Measurements from ENCODE around the gene SLC16A5.

DNA sequence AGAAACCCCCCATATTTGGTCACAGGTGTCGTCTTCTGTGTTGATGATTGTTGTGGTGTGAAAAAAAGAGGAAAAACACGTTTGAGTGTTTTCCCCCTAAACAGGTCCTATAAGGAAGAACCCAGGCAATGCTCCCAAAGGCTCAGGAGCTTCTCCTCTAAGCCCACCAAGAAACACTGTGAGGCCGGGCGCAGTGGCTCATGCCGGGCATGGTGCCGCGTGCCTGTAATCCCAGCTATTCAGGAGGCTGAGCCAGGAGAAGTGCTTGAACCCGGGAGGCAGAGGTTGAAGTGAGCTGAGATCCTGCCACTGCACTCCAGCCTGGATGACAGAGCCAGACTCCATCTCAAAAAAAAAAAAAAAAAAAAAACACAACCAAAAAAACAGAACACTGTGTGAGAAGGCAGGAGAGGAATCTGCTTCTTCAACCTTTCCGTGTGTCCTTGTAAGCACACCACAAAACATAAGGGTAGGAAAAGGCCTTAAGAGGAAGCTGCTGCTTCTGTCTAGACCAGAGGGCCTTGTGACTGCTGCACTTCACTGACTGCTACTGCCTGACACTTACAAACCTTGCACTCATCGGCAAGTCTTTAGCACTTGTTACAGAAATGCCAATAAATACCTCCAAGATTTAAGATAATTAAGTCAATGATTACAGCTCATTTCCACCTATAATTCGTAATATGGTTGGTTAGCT is 57.2 kb downstream of the SLC16A5 start:
- TF ChIP-seq POLR2A (IDR thresholded peaks at IDR 0.05), result no peak
- TF ChIP-seq, protein P1, sequence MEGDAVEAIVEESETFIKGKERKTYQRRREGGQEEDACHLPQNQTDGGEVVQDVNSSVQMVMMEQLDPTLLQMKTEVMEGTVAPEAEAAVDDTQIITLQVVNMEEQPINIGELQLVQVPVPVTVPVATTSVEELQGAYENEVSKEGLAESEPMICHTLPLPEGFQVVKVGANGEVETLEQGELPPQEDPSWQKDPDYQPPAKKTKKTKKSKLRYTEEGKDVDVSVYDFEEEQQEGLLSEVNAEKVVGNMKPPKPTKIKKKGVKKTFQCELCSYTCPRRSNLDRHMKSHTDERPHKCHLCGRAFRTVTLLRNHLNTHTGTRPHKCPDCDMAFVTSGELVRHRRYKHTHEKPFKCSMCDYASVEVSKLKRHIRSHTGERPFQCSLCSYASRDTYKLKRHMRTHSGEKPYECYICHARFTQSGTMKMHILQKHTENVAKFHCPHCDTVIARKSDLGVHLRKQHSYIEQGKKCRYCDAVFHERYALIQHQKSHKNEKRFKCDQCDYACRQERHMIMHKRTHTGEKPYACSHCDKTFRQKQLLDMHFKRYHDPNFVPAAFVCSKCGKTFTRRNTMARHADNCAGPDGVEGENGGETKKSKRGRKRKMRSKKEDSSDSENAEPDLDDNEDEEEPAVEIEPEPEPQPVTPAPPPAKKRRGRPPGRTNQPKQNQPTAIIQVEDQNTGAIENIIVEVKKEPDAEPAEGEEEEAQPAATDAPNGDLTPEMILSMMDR (IDR thresholded peaks at IDR 0.05), result no peak
